ENCODE data around the gene LRRC47.

Gene LRRC47

DNA sequence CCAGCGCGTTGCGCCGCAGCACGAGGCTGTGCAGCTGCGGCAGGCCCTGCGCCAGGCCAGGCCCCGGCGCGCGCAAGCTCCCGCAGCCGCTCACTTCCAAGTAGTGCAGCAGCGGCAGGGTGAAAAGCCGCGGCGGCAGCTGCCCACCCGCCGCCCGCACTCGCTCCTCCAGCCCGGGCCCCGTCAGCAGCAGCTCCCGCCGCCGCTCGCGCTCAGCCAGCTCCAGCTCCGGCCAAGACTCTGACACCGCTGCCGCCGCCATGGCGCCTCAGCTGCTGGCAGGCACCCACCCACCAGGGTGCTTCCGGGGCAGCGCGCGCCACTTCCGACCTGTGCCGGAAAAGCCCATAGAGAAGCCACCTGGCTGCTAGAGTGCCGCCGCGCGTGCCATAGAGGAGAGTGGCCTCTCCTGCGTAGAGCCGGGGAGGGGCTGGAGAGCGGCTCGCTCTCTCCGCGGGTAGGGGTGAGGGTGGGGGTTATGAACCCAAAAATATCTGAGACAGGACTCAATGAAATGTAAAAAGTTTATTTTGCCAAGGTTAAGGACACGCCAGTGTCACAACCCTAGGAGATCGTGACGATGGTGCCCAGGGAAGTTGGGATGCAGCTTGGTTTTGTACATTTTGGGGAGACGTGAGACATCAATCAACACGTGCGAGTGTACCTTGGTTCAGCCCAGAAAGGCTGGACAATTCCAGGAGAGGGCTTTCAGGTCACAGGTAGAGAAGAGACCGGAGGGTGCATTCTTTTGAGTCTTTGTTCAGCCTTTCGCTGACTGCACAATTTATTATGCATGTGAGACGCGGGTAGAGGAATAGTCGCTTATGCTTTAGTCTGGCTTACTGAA is at the start of gene LRRC47:
Gene LRRC47 (minus strand): TSS at position 284 of the 847 bp plus-strand sequence. CDS start 22 bp downstream, at position 262.
- DNase-seq: peak; percentile 76

DNA sequence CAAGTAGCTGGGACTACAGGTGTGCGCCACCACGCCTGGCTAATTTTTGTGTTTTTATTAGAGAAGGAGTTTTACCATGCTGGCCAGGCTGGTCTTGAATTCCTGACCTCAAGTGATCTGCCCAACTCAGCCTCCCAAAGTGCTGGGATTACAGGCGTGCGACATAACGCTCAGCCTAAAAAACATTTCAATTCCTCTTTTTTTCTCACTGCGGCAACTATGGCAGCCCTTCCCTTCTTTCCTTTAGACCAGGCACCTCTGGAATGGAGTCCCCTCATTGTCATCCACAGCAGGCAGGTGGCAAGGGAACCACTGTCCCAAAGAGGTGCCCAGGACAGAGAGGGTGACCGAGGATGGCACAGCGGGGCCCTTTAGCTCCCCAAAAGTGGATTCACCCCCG is 46.6 kb upstream of the LRRC47 start:
- DNase-seq: no peak

DNA sequence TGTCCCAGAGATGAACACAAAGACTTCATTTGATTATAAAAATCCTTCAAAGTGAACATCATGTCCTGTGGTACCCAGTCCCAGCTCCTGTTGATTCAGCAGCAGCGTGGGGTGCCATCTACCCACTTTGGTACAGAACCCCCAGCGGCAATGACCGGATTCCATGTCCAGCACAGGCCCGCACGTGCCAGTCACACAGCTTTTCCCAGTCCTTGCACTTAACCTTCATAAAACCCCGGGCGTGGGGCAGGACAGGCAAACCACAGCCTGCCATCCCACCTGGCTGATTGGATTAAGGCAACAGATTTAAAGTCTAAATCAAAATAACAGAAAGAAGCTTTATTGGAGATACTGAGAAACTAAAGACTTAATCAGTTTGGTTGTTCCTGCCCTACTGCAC is 45.2 kb upstream of the LRRC47 start:
- no peak for DNase-seq

DNA sequence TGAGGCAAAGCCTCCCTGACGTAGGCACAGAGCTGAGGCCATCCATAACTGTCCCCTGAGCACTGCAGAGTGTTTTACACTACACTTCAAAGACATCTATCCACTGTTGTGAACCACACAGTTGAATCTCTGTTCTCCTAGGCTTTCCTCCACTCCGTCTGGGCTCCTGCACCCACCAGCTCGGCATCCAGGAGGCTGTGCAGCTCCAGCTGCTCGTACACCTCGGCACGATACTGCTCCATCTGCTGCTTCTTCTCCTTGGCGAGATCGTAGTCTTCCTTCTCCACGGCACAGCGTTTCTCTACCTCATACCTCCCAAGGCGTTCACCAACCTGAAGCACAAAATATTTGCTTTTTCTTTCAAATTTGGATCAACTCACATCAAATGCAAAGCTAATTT is 42.5 kb upstream of the LRRC47 start:
- no peak for DNase-seq

DNA sequence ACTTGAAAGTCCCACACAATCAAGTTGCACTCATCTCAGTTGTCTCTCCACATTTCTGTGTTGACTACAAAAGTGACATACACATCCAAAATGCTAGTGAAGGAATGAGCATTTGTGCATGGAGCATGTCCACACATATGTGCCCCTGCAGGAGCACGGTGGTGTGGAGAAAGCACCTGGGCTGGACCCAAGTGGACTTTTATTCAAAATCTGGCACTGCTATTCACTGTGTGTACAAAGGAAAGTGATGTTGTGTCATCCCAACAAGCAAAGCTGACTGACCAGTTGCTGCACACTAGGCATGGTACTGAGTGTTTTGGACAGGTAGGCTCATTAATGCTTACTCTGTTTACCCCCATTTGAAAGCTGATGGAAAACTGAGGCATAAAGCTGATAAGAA is 41.4 kb upstream of the LRRC47 start:
- no peak for DNase-seq

DNA sequence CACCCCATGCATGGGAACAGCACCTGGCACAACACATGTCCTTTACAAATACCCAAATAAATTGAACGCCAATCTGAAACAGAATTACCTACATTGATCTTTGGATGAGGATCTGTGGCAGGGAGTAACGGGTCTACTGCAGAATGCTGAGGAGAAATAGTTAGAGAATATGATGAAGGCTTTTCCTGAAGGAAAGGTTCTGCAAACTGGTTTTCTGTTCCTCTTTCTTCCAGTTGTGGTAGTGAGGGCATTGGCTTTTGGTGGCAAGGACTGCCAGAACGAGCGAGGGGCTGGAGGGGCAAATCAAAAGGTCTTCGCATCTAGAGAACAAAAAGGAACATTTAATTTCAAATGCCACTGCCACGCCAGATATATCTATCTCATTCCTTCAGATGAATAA is 40.9 kb upstream of the LRRC47 start:
- DNase-seq: no peak

DNA sequence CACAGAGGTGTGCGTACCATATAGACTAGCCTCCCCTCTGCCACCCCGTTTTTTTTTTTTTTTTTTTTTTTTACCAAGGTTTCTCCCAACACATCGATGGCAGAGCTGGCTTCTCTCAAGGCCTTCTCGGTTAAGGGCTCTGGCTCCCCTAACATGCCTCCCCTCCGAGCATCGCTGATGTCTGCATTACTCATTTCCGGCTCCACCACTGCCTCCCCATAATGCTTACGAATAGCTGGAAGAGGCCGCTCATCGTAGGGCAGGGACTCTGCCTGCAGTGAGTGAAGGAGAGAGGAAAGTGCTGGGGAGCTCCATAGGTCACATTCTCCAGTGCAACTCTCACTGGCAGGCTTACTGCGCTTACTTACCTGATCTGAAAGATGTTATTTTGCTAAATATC is 40.1 kb upstream of the LRRC47 start:
- DNase-seq: no peak

DNA sequence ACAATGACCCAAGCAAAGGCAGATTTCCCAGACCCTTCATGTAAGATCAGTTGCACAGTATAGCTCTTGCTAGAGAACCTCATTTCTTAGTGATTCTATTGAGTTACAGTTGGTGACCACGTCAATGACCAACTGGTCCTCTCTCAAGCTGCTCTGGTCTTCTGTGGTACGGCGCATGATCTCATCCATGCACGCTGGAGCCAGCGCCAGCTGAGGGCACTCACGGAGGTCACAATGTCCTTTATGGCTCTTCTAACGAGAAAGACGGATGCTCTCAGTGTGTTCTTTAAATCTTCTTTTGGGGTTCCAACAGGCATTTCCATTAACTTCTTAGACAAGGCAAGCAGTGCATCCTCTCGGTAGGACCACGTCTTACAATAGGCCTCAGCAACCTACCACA is 38.4 kb upstream of the LRRC47 start:
- no peak for DNase-seq

DNA sequence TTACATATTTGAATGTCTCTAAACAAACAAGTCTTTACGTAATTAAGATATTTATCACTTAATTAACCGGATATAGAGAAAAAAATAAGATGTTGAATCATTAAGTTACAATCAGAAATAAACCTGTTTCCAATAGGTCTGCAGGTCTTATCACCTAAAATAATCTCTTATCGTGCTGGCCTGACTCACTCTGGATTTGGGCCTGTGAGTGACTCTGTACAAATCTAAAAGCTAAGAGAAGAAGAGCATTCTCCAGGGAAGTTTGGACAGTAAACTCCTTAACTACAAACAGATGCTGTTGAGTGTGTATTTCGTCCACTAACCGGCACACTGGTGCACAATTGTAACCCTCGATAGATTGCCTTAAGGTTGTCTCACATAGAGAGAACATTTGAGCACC is 35.4 kb upstream of the LRRC47 start:
- DNase-seq: no peak

DNA sequence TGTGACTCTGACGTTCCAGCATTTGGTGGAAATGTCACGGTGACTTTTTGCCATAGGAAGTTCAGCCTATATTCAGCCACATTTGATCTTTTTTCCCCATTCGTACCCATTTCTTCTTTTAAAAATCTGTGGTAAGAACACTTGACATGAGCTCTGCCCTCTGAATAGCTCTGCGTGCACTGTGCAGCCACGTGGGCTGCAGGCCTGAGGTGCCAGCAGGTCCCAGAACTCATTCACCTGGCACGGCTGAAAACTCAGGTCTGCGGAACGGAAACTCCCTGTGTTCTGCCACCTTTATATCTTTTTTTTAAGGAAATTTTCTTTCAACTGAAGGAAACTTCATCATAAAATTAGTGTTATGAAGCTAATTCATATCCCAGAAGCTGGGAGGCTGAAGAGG is 32.1 kb upstream of the LRRC47 start:
- DNase-seq: no peak

DNA sequence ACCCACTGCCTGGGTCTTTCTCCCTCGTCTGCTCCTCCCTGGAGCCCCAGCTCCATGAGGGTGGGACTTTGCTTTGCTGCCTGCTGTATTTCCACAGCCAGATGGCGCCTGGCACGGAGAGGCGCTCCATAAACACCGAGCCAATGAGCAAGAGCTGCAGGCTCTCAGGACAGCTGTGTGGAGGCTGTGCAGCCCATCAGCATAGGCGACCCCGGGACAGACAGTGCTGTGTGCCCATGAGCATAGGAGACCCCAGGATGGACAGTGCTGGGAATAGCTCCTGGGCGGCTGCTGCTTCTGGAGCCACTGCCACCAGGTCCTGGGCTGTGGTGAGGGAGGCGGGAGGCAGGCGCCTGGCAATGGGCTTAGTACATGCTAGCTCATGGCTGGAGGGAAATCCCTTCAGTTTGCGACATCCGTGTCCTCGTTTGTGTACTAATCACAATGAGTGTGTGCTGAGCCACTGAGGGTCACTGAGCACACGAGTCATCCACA is 31.6 kb upstream of the LRRC47 start:
- no peak for DNase-seq

DNA sequence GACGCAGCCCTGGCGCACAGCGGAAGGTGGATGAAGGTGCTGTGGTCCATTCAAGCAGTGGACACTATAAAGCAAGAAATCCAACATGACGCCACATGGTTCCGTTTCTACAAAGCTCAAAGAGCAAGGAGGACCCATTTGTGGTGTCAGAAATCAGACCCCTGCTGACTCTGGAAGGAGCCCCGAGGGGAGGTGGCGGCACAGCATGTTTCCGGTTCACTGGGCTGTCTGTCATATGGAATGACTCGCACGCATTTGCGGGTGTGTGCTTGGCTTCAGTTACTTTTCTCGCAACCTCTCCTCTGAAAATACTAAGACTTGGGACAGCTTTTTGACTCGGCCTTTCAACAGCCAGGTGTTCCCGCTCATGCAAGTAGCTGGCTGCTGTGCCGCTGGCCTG is 29.1 kb upstream of the LRRC47 start:
- no peak for DNase-seq

DNA sequence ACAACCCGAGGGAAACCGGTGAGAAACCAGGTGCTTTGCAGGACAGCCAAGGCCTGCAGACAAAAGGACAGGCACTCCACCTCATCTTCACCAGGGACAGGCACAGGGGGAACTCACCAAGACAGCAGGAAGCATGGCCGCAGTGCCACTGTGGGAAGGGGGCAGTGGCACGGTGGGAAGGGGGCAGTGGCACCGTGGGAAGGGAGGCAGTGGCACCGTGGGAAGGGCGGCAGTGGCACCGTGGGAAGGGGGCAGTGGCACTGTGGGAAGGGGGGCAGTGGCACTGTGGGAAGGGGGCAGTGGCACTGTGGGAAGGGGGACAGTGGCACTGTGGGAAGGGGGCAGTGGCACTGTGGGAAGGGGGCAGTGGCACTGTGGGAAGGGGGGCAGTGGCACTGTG is 28.4 kb upstream of the LRRC47 start:
- DNase-seq: no peak

DNA sequence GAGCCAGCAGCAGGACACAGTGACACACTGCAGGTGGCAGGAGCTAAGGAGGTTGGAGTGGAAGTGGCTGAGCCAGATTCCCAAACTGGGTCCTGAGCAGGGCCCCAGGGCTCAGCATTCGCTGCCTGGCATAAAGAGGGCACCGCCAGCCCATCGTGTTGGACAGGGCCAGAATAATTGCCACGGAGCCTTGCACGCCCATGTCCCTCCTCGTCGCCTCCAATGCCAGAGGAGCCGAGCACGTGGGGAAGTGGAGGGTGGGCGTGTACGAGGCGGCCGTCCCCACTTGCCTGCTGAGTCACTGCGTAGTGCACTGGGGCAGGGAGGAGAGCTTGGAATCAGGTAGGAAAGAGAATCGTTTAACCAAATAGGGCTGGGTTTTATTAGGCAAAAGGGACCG is 26.1 kb upstream of the LRRC47 start:
- no peak for DNase-seq

DNA sequence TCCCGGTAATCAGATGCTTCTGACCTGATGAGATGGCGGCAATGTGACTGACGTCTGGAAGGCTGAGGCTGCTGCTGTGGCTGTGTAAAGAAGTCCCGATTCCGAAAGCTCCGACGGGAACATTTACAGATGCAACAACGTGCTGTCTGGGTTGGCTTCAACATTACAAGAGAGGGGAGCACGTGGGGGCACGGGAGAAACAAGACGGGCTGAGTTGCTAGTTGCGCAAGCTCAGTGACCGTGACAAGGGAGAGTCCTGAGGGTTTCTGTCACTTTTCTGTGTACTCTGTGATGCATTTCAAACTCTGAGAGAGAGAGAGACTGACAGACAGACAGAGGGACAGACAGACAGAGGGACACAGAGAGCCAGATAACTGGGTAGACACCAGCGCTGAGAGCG is 25.6 kb upstream of the LRRC47 start:
- no peak for DNase-seq

DNA sequence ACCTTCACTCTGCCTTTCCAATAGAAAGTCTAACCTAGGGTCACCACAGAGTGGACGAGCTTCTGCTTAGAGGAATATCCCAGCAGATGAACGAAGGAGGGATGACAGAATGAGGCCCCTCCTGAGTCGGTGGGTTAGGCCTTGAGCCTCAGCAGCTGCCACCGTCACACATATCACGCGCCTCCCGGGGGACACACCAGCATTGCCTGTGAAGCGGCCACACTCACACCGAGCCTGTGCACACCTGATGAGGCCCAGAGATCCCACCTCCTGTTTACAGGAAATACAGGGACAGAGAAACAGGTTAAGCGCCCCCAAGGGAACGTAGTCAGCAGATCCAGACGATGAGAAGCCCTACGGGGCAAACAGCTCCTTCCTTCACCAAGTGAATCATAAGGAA is 25.1 kb upstream of the LRRC47 start:
- no peak for DNase-seq

DNA sequence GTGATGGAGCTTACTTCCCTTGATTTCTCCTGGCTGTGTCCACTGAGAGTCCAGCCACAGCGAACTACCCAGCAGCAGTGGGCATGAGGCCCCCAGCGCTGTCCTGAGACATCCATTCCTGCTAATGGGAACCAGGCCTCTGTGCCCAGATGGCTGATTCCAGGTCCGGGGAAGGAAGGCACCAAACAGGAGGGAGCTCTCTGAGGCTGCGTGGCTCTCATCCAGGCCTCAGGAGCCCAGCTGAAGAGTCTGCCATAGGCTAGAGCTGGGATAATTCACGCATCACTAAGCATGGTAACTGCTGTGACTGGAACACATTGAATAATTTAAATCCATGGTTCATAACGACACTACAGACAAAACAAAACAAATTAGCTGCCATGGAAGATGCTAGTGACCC is 24.7 kb upstream of the LRRC47 start:
- DNase-seq: no peak

DNA sequence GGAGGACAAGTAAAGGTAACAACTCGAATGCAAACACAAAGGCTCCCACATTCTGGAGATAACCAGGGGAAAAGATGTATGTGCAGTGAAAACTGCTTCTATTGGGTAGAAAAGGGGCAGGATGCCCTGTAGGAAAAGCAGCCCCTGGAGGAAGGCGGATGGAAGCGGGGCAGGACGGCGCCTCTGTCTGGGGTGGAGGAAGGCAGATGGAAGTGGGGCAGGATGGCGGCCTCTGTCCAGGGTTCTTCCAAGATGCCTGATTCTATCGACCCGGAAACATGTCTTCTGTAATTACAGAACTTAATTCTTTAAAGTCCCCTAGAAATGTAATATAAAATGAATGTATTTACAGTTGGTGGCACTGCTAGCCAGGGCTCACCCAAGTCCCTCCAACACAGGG is 24.0 kb upstream of the LRRC47 start:
- DNase-seq: no peak

DNA sequence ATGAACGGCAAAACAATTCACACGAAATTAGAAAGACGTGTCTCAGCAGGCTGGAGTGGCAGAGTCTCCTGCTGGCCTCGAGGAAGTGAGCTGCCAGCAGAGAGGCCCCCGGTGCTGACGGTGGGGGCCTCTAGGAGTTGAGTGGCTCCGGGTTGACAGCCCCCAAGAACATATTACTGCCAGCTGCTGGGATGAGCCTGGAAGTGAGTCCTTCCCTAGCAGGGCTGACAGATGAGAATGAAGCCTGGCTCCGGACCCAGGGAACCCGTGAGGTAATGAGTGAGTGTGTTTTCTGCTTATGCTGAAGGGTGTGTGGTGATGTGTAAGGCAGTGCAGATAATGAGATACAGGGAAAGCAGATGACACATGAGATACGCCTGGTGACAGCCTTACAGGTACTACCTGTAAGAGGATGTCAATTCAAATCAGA is 23.5 kb upstream of the LRRC47 start:
- DNase-seq: no peak

DNA sequence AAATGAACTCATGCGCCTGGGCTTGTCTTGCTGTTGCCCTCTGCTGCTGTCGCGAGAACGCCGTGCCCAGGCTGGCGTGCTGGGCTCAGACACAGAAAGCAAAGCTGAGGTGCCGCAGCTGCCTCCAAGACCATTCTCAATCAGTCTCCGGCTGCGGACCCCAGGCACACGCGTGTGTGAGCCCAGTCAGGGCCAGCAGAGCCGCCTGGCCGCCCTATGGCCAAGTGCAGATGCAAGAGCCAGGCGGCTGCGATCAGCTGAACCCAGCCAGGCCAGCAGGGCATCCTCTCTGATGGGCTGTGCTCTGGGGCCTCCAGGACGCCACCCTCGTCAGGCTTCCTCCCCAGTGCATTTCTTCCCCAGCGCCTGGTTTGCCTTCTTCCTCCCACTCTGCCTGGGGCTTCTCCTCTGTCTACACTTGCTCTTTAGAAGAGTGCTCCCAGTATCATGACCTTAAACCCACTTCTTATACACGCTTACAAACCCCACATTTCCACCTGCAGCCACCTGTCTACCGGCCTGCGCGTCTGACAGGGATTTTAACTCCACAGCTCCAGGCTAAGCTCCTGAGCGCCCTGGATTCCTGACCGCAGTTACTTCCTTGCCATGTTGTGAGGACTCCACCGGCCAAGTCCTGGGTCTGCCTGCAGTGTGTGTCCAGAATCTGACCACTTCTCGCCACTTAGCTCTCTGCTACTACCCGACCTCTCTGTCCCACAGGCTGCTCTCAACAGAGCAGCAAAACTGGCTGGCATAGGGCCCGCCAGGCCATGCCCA is 21.7 kb upstream of the LRRC47 start:
- no peak for DNase-seq

DNA sequence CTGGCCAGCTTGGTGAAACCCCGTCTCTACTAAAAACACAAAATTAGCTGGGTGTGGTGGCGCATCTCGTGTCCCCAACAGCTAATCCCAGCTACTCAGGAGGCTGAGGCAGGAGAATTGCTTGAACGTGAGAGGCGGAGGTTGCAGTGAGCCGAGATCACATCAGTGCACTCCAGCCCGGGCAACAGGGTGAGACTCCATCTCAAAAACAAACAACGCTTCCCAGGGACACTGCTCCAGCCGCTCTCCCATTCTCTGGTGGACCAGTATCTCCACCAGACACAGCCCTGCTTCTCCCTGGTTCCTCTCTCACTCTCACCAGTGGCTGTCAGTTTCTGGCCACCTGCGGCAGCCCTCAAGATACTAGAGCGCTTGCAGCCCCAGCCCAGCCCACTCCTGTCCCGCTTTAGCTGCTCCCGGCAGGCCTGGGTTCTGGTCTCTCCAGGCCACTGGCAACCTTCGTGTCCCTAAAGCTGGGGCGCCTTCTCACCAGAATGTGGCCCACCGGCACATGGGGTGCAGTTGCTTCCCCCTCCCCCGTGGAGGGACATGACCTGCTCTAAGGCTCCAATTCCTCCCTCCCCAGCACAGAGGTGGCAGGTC is 20.9 kb upstream of the LRRC47 start:
- DNase-seq: no peak

DNA sequence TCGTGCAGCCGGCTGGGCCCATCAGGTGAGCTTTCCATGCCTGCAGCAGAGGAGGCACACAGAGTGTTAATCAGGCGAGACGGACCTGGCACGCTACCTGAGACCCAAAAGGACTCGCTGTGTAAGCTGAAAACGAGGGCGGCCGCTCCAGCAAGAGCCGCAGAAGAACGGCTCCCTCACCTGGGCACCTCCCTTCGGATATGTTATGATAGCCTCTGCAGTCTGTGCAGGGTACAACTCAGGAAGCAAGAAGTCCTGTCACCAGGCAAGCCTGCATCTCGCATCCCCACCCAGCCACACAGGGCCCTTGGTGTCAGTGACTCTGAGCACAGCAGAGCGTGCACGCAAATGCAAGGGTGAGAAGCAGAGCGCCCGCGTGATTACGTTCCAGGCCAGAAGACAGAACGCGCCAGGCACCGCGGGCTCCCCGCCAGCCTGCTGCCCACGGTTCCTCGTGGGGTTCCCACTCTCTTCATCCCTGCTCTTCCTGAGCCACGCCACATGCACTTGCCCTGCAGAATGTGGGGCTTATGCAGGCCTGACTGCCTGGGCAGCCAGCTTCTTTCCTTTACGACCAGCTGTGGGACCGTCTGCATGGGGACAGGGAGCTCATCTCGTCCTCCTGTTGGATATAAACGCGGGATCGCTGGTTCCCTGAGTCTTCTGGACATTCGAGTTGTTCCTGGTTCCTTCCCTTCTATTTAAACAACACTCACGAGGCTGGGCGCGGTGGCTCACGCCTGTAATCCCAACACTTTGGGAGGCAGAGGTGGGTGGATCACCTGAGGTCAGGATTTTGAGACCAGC is 20.2 kb upstream of the LRRC47 start:
- no peak for DNase-seq
